Thoracic aorta (tissue), 2 donors: ENCODE results near the gene EPDR1. TPM values are rescaled to one million over a fixed set of nuclear protein-coding genes. Genes with fewer than 3 reads are reported as not detected.

Source experiments
- ATAC-seq: fragments of 150-250 bp; one replicate; pipeline ENCODE4 v1.8.0; 2017; ENCODE audit warnings: low read depth; ENCODE audit not compliant: insufficient number of reproducible peaks, low FRiP score
- DNase-seq: peaks from one replicate; pipeline ENCODE4 v3.0.0-alpha.2; 2020; ENCODE audit warnings: low spot score
- H3K27ac ChIP-seq, 2 donors: fragments of 200-600 bp; sonication (generic); 1 replicate in 1 of 2; 2 replicates in 1 of 2; pipeline ENCODE4 v1.5.1; 2016; ENCODE audit warnings: mild to moderate bottlenecking in 2 of 2, moderate library complexity in 2 of 2
- H3K27me3 ChIP-seq: fragments of 200-600 bp; sonication (generic); replicated peaks from 2 replicates; pipeline ENCODE4 v1.6.0; 2016; ENCODE audit warnings: mild to moderate bottlenecking; ENCODE audit not compliant: insufficient read depth
- H3K36me3 ChIP-seq: fragments of 200-600 bp; sonication (generic); one replicate; pipeline ENCODE4 v1.5.1; 2016
- H3K4me1 ChIP-seq, 2 donors: fragments of 200-600 bp; sonication (generic); 1 replicate in 1 of 2; 2 replicates in 1 of 2; pipeline versions ENCODE4 v1.5.1 to v1.6.0; 2016; ENCODE audit warnings: low read depth in 2 of 2, mild to moderate bottlenecking in 1 of 2; ENCODE audit not compliant: control insufficient read depth in 1 of 2
- H3K4me3 ChIP-seq: fragments of 200-600 bp; sonication (generic); 2 replicates; pipeline ENCODE4 v1.5.1; 2016; ENCODE audit warnings: mild to moderate bottlenecking
- H3K9me3 ChIP-seq: fragments of 200-600 bp; sonication (generic); 2 replicates; pipeline ENCODE4 v1.5.1; 2016
- CTCF ChIP-seq: fragments of 200-600 bp; sonication (generic); IDR thresholded peaks from one replicate; pipeline ENCODE4 v1.5.1; 2019; ENCODE audit warnings: antibody characterized with exemption
- total RNA-seq, 2 donors: library from RNA; depleted of rRNA; stranded (reverse); fragments of >200 nt; gene quantifications; one replicate each; pipeline versions ENCODE4 v1.1.0 to v1.2.3, GENCODE V29; 2016

Gene EPDR1
- total RNA-seq, 2 donors from 2014 or later = 59.3 to 98.8 TPM

DNA sequence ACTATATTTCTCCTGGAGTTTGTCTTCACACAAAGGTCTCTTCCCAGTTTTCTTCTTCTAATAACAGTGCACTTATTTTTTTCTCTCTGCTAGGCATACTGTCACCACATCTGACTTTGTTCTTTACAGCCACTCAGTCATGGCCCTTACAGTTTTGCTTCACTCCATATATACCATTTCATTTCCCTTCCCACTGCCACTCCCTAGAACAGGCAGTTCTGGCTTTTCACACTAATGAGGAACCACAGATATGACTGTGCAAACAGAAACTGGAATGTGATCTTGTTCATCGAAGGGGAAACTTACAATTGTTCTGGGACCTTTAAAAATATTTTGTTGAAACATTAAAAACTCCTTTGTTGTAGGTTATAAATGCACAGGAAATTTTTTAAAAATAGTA lies 67.3 kb downstream of the EPDR1 start:
- Histone ChIP-seq H3K4me3 (no peak overlapping the region), H3K36me3 (no peaks in the 10 kb centered on the region), H3K4me1 (peaks cover 0 to 2% of the 10 kb centered on the region in 2 donors), H3K27ac (no peak overlapping the region), H3K9me3 (no peaks in the 10 kb centered on the region), H3K27me3 (no peaks in the 10 kb centered on the region)
- DNase-seq (no peak), ATAC-seq (no peak)
- TF ChIP-seq CTCF = no peak

DNA sequence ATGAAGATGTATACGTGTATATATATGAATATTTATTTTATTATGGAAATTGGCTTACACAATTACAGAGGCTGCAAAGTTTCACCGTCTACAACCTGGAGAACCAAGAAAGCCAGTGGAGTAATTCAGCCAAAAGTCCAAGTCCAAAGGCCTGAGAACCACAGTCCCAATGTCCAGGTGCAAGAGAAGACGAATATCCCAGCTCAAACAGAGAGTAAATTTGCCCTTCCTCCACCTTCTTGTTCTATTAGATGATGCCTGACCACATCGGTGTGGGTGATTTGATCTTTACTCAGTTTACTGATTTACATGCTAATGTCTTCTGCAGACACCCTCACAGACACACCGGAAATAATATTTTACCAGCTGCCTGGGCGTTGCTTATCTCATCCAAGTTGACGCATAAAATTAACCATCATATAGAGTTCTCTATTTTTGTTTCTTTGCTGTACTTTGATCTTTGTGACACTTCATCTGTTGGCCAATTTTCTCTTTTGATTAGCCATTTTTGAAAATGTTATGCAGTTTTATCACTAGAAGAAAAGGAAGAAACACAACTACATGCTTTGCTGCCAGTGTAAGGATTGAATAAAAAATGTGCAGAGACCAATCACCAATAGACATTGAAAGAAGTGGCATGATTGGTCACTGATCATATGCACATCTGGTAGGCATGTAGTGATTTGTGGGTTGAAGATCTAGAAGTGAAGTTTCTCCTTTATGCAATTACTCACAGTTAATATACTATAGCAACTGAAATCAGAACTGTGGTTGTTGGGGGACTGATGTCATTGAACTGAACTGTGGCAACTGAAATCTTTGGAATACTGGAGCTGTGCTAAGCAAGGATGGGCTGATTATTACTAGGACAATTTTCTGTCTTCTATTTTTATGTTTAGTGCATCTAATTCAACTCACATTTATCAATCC lies 68.5 kb downstream of the EPDR1 start:
- no peak overlapping the region for H3K4me3 ChIP-seq
- no peak for DNase-seq
- H3K4me1 ChIP-seq = peaks cover 0 to 2% of the 10 kb centered on the region in 2 donors
- no peaks in the 10 kb centered on the region for H3K27me3 ChIP-seq
- H3K36me3 ChIP-seq = no peaks in the 10 kb centered on the region
- no peak overlapping the region for H3K27ac ChIP-seq
- H3K9me3 ChIP-seq = peaks cover 2% of the 10 kb centered on the region
- TF ChIP-seq CTCF = no peak
- no peak for ATAC-seq

- peaks cover 0 to 2% of the 10 kb centered on the region in 2 donors for H3K4me1 ChIP-seq
- H3K36me3 ChIP-seq = no peaks in the 10 kb centered on the region
- H3K4me3 ChIP-seq = no peak overlapping the region
- ATAC-seq = no peak
- H3K27ac ChIP-seq = no peak overlapping the region
- DNase-seq = no peak
- H3K27me3 ChIP-seq = no peaks in the 10 kb centered on the region
- H3K9me3 ChIP-seq = peaks cover 2% of the 10 kb centered on the region
- TF ChIP-seq CTCF = no peak
These were observed 69.9 kb downstream of the EPDR1 start for GRCh38 chr7:37990337-37990736.

DNA sequence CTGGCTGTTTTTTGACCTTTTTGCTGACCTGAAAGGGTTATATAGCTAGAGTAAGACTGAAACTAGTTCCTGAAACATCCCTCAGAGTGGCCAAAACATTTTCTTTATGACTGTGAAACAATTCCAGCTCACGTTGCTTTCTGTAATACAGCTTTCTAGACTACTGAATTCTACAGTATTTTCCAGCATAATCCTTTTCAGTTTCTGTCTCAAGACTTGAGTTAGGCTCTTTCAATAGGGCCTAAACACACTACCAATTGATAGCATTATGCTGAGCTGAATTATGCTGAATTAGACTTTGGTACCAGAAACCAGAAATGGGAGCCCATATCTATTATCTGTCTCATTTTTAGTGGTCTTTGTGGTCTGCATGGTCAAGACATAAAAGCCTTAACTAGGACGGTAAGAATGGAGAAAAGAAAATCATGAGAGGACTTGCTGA lies 72.6 kb downstream of the EPDR1 start:
- no peaks in the 10 kb centered on the region for H3K36me3 ChIP-seq
- H3K27ac ChIP-seq = no peak overlapping the region
- H3K4me1 ChIP-seq = no peaks in the 10 kb centered on the region
- no peak overlapping the region for H3K4me3 ChIP-seq
- TF ChIP-seq CTCF = no peak
- H3K9me3 ChIP-seq = peaks cover 2% of the 10 kb centered on the region
- ATAC-seq (no peak), DNase-seq (no peak)
- H3K27me3 ChIP-seq = no peaks in the 10 kb centered on the region

GRCh38 chr7:37999673-38000072 lies 79.2 kb downstream of the EPDR1 start:
- ATAC-seq = no peak
- no peak overlapping the region for H3K27ac ChIP-seq
- H3K27me3 ChIP-seq = no peaks in the 10 kb centered on the region
- no peak for DNase-seq
- no peaks in the 10 kb centered on the region for H3K36me3 ChIP-seq
- peaks cover 0 to 16% of the 10 kb centered on the region in 2 donors for H3K4me1 ChIP-seq
- TF ChIP-seq CTCF = no peak
- H3K9me3 ChIP-seq = no peaks in the 10 kb centered on the region
- H3K4me3 ChIP-seq = no peak overlapping the region
